ENCODE measurements around the gene ASIC2.

The ASIC2 gene

GRCh38 chr17:33137426-33137825, 155.7 kb downstream of the ASIC2 start:
- ChIA-PET POLR2A (no interaction called here), CTCF (no interaction called here)
- no peak for DNase-seq (ENCODE audit: extremely low spot score)
- TF ChIP-seq L3MBTL2 (conservative IDR thresholded peaks at IDR 0.05) (no peak), CTBP1 (IDR thresholded peaks at IDR 0.05; ENCODE audit: borderline replicate concordance) (no peak)

- CTCF ChIA-PET, result no interaction called here
- POLR2A ChIA-PET, result no interaction called here
- TF ChIP-seq, protein P1, sequence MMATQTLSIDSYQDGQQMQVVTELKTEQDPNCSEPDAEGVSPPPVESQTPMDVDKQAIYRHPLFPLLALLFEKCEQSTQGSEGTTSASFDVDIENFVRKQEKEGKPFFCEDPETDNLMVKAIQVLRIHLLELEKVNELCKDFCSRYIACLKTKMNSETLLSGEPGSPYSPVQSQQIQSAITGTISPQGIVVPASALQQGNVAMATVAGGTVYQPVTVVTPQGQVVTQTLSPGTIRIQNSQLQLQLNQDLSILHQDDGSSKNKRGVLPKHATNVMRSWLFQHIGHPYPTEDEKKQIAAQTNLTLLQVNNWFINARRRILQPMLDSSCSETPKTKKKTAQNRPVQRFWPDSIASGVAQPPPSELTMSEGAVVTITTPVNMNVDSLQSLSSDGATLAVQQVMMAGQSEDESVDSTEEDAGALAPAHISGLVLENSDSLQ (IDR thresholded peaks at IDR 0.05), result no peak
- TF ChIP-seq ZNF384 (IDR thresholded peaks at IDR 0.05), result no peak
- TF ChIP-seq SUZ12 (IDR thresholded peaks at IDR 0.05), result no peak
- no peak for TF ChIP-seq SP1 (IDR thresholded peaks at IDR 0.05)
- no peak for DNase-seq (ENCODE audit: extremely low spot score)
Observed at GRCh38 chr17:33135691-33136090, 157.4 kb downstream of the ASIC2 start.

- DNase-seq (ENCODE audit: extremely low spot score), result no peak
- no peak for TF ChIP-seq ELF4 (IDR thresholded peaks at IDR 0.05)
- ChIA-PET CTCF (no interaction called here), POLR2A (no interaction called here)
Observed at GRCh38 chr17:33131620-33132019, 161.5 kb downstream of the ASIC2 start.

DNA sequence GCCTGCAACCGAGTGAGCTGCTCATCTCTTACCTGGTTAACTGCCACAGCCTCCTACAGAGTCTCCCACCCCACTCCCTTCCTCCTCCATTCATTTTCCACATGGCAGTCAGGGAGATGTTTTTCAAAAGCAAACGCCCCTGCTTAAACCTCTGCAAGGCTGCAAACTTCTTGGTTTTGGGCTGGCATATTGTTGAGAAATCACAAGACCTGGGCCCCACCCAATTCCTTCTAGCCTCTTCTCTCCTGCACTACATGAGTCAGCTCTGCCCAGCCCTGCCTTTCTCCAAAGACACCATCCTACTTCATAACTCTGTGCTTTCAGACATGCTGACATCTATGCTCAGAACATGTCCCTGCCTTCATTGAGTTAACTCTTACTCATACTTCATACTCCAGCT, 165.4 kb downstream of the ASIC2 start:
- DNase-seq (ENCODE audit: extremely low spot score), result no peak
- CTCF ChIA-PET, result no interaction called here
- POLR2A ChIA-PET, result no interaction called here
- TF ChIP-seq ARNT (IDR thresholded peaks at IDR 0.05) (no peak), ELF4 (IDR thresholded peaks at IDR 0.05) (no peak), CTBP1 (IDR thresholded peaks at IDR 0.05; ENCODE audit: borderline replicate concordance) (no peak), FOXA1 (IDR thresholded peaks at IDR 0.05) (no peak), LEF1 (IDR thresholded peaks at IDR 0.05; ENCODE audit: borderline replicate concordance) (no peak), SUZ12 (IDR thresholded peaks at IDR 0.05) (no peak), FOXM1 (IDR thresholded peaks at IDR 0.05; ENCODE audit: borderline replicate concordance) (no peak), SP1 (IDR thresholded peaks at IDR 0.05) (no peak), NFRKB (IDR thresholded peaks at IDR 0.05) (no peak), TARDBP (IDR thresholded peaks at IDR 0.05) (no peak), BHLHE40 (IDR thresholded peaks at IDR 0.05; ENCODE audit: borderline replicate concordance) (no peak), FOXK2 (IDR thresholded peaks at IDR 0.05) (no peak), ZNF384 (IDR thresholded peaks at IDR 0.05) (no peak), L3MBTL2 (conservative IDR thresholded peaks at IDR 0.05) (no peak), HDGF (IDR thresholded peaks at IDR 0.05; ENCODE audit: borderline replicate concordance) (no peak)
- TF ChIP-seq, protein P1 (IDR thresholded peaks at IDR 0.05), result no peak

DNA sequence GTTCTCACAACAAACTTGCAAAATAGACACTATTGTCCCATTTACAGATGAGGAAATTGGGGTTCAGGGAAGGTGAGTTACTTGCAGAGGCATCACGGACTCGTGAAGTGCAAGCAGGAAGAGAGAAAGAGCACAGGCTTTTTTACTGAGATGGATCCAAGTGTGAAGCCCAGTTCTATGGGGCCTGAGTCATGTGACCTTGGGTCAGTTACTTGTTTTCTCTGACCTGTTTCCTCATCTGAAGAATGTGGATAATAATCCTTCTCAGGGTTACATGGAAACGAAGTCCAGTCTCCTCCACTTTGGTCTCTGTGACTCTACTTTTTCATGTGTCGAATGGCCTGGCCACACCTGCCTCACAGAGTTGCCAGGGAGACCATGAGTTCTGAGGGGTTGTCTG, 167.0 kb downstream of the ASIC2 start:
- TF ChIP-seq CTBP1 (IDR thresholded peaks at IDR 0.05; ENCODE audit: borderline replicate concordance), result no peak
- TF ChIP-seq, protein P1 (IDR thresholded peaks at IDR 0.05), result no peak
- no peak for TF ChIP-seq SUZ12 (IDR thresholded peaks at IDR 0.05)
- no peak for TF ChIP-seq ZNF384 (IDR thresholded peaks at IDR 0.05)
- no peak for DNase-seq (ENCODE audit: extremely low spot score)
- CTCF ChIA-PET, result no interaction called here
- POLR2A ChIA-PET, result no interaction called here

- POLR2A ChIA-PET, result no interaction called here
- no peak for DNase-seq (ENCODE audit: extremely low spot score)
- CTCF ChIA-PET, result no interaction called here
- TF ChIP-seq SP1 (IDR thresholded peaks at IDR 0.05) (no peak), LEF1 (IDR thresholded peaks at IDR 0.05; ENCODE audit: borderline replicate concordance) (no peak), ZNF384 (IDR thresholded peaks at IDR 0.05) (no peak), TARDBP (IDR thresholded peaks at IDR 0.05) (no peak), NFRKB (IDR thresholded peaks at IDR 0.05) (no peak), CTBP1 (IDR thresholded peaks at IDR 0.05; ENCODE audit: borderline replicate concordance) (no peak), FOXA1 (IDR thresholded peaks at IDR 0.05) (no peak), ARNT (IDR thresholded peaks at IDR 0.05) (no peak), FOXM1 (IDR thresholded peaks at IDR 0.05; ENCODE audit: borderline replicate concordance) (no peak), SUZ12 (IDR thresholded peaks at IDR 0.05) (no peak), L3MBTL2 (conservative IDR thresholded peaks at IDR 0.05) (no peak), HDGF (IDR thresholded peaks at IDR 0.05; ENCODE audit: borderline replicate concordance) (no peak), ELF4 (IDR thresholded peaks at IDR 0.05) (no peak)
Observed at GRCh38 chr17:33125552-33125950, 167.5 kb downstream of the ASIC2 start.

- TF ChIP-seq SP1 (IDR thresholded peaks at IDR 0.05), result no peak
- ChIA-PET POLR2A (no interaction called here), CTCF (no interaction called here)
- DNase-seq (ENCODE audit: extremely low spot score), result no peak
Observed at GRCh38 chr17:33124871-33125551, 168.1 kb downstream of the ASIC2 start.

GRCh38 chr17:33124185-33124584, 168.9 kb downstream of the ASIC2 start:
- CTCF ChIA-PET, result no interaction called here
- POLR2A ChIA-PET, result no interaction called here
- TF ChIP-seq, protein P1 (IDR thresholded peaks at IDR 0.05), result no peak
- TF ChIP-seq L3MBTL2 (conservative IDR thresholded peaks at IDR 0.05), result no peak
- no peak for TF ChIP-seq FOXM1 (IDR thresholded peaks at IDR 0.05; ENCODE audit: borderline replicate concordance)
- no peak for TF ChIP-seq SP1 (IDR thresholded peaks at IDR 0.05)
- TF ChIP-seq ELF4 (IDR thresholded peaks at IDR 0.05), result no peak
- no peak for TF ChIP-seq ZNF384 (IDR thresholded peaks at IDR 0.05)
- TF ChIP-seq FOXA1 (IDR thresholded peaks at IDR 0.05), result no peak
- TF ChIP-seq TARDBP (IDR thresholded peaks at IDR 0.05), result no peak
- no peak for TF ChIP-seq LEF1 (IDR thresholded peaks at IDR 0.05; ENCODE audit: borderline replicate concordance)
- no peak for TF ChIP-seq SUZ12 (IDR thresholded peaks at IDR 0.05)
- no peak for DNase-seq (ENCODE audit: extremely low spot score)

Measured in HEK293T (cell line).